Posterior vena cava (tissue), 2 donors: ENCODE results near the gene RCOR3. TPM values are rescaled to one million over a fixed set of nuclear protein-coding genes. Genes with fewer than 3 reads are reported as not detected.
A peak's percentile ranks its signal among the peaks of the same experiment; 100 is the strongest.
"Not testable (repeated sequence)": the region's sequence is repeated elsewhere in the genome, so short reads cannot be mapped to it uniquely, and the experiment has no call there.

ENCODE experiments used
- DNase-seq: peaks from one replicate; pipeline ENCODE4 v3.0.0-alpha.2; 2020; ENCODE audit warnings: low spot score
- intact Hi-C, 2 donors: fragments of 100-400 bp; cut with DNase I; formaldehyde crosslinking; loops; one replicate each; pipeline versions ENCODE4 v1.14.1 to v1.14.2; 2022 to 2023
- total RNA-seq, 2 donors: library from RNA; stranded (reverse); fragmentation: NEBNext Ultra II Directional; extraction: Animal tissue kit (Norgen Biotek cat#: 25700); gene quantifications; one replicate each; pipeline ENCODE4 v1.2.1, GENCODE V29; 2021
- donor health status: DM: yes; HTN: yes; CAD: no.
- donor health status: DM: yes; HTN: yes; CAD: no.

Gene RCOR3
- total RNA-seq, 2 donors from 2014 or later, result 39.1 to 39.5 TPM

DNA sequence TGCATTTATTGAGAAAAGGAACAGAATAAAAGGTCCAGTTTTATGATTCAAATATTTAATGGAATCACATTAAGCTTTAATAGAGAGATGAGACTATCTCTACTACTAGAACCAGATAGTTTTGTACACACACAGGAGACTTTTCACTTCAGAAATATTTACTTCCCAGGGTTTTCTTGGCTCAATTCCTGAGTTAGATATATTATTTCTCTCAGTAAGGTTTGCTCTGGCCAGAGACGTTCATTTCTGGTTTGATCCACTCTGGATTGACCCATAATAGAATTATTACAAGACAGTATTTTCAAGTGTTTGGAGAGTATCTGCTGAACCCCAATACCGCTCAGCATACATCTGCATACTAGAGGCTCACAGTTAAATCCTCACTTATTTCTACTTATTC, 1.3 kb upstream of the RCOR3 start:
- intact Hi-C loops, result no loop called here
- no peak for DNase-seq

DNA sequence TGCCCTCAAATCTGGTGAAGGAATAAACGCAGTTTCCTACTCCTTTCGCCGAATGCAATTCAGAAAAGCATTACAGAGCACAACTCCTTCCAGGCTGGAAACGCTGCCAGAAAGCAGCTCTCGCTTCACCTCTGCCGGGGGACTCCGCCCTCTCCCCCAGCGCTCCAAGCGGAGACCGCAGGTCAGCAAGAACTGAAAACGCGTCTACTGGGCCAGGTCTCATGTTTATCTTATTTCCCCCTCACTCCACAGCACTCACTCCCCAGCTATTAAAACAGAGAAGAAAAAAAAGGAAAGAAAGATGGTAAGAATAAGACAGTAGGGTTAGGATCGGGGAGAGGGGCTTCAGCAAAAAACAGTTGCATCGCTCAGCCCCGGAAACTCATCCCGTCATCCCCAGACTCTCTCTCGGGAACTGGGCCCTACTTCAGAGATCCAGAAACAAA, 833 bp upstream of the RCOR3 start:
- DNase-seq, result peak; percentile 92
- intact Hi-C loops, result no loop called here

DNA sequence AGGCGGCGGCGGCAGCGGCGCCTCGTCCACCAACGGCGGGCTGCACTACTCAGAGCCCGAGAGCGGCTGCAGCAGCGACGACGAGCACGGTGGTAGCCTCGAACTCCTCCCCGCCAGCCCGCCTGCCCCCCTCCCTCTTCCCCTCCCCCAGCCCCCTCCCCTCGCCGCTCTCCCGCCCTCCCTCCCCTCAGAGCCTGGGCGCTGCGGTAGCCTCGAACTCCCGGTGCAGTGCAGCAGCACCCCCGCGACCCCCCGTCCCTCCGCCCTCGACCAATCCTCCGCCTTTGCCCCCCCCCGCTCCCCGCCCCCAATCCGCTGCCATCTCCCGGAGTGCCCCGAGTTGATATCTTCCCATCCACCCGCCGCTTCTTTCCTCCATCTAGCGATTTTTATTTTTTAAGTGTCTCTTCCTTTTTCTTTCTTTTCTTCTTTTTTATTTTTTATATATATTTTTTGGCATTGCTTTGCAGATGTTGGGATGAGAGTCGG, 516 bp downstream of the RCOR3 start:
- no peak for DNase-seq
- intact Hi-C loops, result no loop called here

DNA sequence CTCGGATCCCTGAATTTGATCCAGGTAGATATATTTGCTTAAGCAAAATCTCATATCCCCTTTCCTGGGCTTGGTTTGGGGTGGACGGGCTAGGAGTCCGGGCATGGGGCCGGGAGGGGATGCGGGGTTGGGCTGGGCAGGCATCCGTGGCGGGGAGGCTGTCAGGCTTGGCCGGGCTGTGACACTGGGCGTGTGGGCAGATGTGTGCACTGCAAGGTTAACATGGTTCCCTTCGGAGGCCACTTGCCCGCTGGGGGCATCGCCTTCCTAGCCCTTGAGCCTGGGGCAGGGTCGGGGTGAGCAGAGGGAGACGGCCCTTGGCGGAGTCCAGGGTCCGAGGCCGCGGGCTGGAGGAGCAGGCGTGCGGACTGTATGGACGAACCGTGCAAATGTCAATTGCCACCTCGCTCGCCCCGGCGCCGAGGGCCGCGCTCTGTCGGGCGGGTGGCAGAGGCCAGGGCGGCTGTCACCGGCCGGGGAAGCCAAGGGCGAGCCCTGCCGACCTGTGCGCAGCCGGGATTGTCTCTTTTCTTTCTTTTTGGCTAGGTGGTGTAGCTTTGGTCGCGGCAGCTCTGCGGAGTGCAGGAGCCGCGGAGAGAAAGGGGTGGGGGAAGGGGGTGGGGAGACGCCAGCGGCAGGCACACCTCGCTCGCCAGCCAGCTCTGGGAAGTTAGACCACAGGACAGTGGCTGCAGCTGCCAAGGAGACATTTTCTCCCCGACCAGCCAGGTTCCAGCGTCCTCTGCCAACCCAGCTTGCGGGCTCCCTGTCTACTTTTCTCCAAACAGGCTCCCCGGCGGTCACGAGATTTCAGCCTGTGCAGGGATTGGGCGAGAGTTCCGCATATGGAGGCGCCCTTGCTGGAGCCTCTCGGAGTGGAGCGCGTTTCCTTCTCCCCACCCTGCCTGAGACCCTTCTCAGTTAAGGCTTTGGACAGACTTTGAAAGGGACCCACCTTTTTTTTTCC, 1.3 kb downstream of the RCOR3 start:
- intact Hi-C loops, result no loop called here
- peak; percentile 95 for DNase-seq

DNA sequence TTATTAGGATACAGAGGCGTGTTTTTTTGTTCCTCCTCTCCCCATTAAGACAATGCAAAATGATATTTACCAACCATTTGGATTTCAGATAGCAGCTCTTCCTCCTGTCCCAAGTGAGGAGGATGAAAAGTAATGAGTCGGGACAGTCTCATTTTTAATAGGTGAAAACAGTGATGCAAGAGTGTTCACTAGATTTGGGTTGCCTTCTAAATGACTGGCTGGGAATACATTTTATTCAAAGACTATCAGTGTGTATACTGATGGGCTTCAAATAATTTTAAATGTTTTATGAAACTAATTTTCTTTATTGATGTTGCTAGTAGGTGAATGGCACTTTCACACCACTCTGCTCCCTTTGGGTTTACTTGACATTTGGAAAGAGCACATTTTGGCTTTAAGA, 2.1 kb downstream of the RCOR3 start:
- intact Hi-C loops, result no loop called here
- no peak for DNase-seq

DNA sequence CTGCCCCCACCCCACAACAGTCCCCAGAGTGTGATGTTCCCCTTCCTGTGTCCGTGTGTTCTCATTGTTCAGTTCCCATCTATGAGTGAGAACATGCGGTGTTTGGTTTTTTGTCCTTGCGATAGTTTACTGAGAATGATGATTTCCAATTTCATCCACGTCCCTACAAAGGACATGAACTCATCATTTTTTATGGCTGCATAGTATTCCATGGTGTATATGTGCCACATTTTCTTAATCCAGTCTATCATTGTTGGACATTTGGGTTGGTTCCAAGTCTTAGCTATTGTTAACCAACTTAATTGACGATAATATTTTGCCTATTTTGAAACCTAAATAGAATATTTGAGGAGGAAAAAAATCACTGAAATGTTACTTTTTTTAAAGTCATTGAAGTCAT, 3.9 kb downstream of the RCOR3 start:
- DNase-seq, intact Hi-C loops: not testable (repeated sequence)

DNA sequence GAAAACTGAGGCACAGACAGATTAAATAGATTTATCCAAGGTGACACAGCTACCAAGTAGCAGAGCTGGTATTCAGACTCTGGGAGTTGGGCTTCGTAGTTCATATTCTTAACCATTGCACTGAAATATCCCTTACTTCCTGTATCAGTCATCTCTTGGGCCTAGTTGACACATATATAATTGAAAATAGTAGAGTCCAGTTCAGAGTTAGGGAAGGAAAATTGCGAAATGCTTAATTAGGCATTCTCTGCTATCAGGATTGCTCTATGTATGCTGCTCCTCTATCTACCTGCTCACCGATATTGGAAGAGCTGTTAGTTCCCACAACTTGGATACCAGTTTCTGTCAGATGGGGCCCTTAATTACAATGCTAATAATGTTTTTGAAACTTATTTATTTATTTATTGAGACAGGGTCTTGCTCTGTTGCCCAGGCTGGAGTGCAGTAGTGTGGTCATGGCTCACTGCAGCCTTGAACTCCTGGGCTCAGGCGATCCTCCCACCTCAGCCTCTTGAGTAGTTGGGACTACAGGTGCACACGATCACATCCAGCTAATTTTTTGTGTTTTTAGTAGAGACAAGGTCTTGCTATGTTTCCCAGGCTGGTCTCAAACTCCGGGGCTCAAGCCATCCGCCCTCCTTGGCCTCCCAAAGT, 8.2 kb downstream of the RCOR3 start:
- intact Hi-C loops, result no loop called here

DNA sequence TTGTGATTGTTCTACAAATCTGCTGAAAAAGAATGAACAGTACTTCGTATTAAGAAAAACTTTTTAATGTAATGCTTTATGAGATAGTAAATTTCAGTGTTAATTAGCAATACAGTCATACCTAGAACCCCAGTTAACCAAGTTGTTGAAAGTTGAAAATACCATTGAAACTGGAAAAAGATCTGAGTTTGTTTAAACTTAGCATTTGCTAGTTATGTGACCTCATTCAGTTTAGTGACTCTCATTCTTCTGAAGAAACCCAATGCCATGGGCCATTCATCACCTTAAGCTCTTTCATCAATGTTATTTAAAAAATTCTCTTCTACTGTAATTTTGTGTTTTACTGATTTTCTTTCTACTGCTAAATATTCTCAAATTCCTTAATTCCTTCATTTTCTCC, 20.2 kb downstream of the RCOR3 start:
- no peak for DNase-seq
- intact Hi-C loops, result no loop called here

More for the DNA sequence above, 8.2 kb downstream of the RCOR3 start:
- DNase-seq, result no peak

DNA sequence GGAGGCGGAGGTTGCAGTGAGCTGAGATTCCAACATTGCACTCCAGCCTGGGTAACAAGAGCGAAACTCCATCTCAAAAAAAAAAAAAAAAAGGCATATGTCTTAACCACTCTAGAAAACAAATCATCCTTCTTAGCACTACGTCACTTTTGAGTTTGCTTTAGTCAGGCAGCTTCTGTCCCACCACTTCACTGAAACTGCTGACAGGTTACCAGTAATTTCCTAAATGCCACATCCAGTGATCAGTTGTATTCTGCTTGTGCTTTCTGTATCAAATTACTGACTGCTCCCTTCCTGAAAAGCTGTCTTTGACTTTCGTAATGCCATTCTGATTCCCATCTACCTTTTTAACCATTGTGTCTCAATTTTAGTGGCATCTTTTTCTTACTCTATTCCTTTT, 21.7 kb downstream of the RCOR3 start:
- intact Hi-C loops, result loop anchor here in 1 of 2 donors (5.0 kb wide), 1 partner anchor 999 kb away; no protein-coding TSS in a partner anchor
- DNase-seq, result no peak

DNA sequence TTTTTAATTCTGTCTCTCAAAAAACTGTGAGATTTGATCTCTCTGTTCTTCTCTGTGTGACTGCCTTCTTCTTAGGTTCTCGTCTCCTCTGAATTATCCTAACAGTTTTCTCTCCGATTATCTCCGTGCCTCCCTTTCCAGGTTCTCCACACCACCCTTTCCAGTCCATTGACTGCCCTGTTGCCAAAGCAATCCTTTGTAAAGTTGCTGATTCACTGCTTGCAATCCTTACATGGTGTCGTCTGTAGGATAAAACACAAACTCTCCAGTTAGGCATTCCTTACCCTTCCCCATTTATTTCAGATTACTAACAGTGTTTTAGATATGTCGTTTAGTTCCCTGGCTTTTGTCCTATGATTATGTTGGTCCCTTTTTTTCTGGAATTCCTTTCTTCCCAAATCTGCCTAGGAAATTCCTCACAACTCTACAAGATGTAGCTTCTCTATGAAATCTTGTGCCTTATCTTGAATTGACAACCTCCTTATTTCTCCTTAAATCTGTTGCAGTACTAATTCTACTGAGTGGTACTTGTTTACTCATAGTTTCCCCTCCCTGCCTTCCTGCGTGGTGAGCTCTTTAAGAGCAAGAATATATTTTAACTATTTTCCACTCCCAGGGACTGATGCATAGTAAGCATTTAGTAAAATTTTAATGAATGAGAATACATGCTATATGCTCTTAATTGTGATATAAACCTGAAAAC, 22.3 kb downstream of the RCOR3 start:
- DNase-seq, result no peak
- intact Hi-C loops, result loop anchor here in 1 of 2 donors (5.0 kb wide), 1 partner anchor 999 kb away; no protein-coding TSS in a partner anchor

DNA sequence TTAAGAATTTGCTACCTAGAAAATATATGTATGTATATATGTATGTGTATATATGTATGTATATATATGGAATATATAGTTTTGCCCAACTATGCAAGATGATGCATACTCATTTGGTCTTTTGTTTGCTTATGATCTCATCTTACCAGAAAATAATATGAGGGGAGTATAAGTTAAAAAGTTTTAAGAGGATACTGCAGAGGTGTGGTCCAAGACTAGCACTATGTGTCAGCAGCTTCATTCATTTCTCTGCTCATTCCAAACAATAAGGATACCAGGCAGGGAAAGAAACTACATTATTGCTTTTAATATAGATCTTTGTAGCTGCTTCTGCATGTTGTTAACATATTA, 22.8 kb downstream of the RCOR3 start:
- intact Hi-C loops, result loop anchor here in 1 of 2 donors (5.0 kb wide), 1 partner anchor 1000 kb away; no protein-coding TSS in a partner anchor
- no peak for DNase-seq

DNA sequence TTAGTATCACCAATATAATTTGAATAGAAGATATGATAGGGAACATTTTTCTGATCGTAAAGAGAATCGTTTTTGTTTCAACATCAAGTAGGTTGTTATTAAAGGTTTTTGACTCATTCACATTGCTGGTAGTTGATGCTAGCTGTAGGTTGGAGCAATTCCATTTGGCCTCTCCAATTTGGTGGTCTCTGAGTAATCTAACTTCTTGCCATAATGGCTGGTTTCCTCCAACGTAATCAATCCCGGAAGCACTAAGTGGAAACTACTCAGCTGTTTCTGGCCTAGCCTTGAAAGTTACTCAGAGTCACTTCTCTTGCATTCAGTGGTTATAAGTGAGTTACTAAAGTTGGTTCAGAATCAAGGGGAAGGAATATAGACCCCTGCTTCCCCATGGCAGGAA, 26.0 kb downstream of the RCOR3 start:
- intact Hi-C loops, result no loop called here
- no peak for DNase-seq

DNA sequence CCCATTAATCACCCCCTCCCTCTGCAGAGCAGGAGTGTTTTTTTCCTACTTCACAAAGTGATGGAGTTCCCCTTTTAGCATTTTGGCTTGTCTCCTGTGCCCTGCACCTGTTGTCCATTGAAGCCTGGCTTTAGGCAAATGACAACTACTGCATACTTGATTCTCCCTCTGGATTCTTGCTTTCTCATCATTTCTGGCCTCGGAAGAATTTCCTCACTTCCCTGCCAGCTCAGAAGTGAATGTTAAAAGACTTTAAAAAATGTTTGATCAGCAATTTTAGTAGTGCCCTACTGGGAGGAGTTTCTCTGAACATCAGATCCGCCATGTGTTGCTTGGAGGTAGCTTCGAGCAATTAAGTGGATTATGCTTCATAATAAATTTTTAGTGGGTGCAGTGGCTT, 28.1 kb downstream of the RCOR3 start:
- no peak for DNase-seq
- intact Hi-C loops, result no loop called here

DNA sequence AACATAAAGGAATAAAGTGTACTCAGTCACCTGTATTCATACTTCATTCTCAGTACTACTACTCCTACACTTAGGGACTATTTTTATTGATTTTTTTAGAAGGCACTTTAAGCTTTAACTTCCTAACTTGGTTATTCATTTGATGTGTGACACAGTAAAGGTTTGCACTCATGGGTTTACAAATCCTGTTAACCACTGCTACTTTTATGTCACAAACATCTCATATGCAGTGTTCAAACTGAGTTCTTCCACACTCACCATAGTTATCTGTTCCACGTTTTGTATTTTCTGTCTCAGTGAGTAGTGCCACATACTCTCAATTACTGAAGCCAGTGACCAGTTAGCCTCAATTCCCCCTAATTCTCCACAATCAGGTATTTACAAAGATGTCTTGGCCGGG, 33.2 kb downstream of the RCOR3 start:
- no peak for DNase-seq
- intact Hi-C loops, result no loop called here

DNA sequence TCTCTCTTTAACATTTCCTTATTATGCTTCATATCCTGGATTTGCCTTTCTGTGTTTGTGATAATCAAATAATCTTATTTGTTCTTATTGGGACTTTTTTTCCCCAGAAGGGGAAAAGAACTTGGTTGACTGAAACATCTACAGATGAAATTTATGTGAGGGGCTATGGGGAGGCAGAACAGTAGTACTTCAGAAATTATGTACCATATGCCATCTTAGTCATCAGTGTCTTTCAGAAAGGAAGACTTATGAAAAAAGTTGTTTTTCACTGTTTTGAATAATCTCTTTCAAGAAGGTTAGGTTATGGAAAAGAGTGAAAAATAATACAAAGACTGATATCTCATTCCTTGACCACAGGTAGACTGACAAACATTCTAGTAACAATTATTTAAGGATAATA, 37.2 kb downstream of the RCOR3 start:
- intact Hi-C loops, result no loop called here
- DNase-seq, result no peak

DNA sequence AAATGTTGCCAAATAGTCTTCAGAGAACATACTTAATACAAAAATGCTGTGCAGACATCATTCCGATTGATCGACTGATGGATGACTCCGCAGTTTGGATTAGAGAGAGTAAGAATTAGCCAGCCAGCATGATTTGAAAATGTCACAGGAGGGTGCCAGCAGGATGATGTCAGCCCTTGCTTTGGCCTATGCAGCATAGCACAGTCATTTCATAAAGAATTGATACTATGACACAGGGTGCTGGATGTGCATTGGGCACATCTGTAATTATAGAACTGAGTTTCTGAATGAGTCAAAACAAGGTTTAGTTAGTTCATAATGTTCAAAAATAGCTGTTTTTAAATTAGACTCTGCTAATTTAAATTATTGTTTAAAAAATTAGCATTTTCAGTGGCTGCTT, 45.9 kb downstream of the RCOR3 start:
- intact Hi-C loops, result no loop called here
- no peak for DNase-seq

DNA sequence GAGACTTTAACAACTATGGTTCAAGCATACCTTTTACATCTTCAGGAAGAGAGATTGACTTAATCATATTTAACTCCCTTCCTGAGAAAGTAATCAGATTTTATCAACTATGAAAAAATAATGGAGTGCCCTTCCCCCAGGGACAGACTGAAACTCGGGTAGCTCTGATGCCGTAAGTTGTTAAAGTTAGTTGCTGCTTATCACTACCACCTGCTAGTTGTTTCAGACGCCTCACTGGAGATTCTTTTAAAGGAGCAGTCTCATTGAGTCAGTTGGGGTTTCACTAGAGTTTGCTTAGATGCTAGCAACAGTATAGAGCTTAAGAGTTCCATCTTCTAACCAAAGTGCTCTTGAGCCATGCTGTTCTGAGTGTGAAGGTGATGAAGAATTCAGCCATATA, 50.5 kb downstream of the RCOR3 start:
- intact Hi-C loops, result no loop called here
- DNase-seq, result no peak

DNA sequence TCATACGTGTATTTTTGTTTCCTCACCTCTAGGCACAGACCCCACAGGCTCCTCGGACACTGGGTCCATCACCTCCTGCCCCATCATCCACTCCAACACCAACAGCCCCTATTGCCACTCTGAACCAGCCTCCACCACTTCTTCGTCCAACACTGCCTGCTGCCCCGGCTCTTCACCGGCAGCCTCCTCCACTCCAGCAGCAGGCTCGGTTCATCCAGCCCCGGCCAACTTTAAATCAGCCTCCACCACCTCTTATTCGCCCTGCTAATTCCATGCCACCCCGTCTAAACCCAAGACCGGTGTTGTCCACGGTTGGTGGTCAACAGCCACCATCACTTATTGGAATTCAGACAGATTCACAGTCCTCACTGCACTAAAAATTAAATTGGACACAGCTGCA, 54.2 kb downstream of the RCOR3 start:
- intact Hi-C loops, result no loop called here

DNA sequence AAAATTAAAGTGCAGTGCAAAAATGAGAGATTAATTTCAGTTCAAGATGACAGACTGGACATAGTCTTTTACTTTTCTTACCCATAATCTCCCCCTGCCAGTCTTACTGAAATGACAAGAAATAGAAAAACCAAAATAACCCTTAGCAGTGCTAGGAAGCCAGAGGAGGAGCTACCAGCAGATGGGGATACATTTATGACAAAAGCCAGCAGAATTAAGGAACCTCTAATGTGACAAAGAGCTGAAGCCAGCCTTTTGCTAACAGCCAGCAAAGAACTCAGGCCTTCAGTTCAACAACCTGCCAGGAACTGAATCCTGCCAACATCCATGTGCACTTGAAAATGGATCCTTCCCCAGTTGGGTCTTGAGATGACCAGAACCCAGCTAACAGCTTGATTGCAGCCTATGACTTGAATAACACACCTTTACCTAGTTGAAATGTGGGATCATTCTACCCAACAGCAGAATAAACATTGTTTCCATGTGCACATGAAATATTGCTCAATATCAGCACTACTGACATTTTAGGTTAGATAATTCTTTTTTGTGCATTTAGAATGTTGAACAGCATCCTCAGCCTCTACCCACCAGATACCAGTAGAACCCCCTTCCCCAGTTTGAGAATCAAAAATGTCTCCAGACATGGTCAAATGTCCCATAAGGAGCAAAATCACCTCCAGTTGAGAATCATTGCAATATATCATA, 59.6 kb downstream of the RCOR3 start:
- DNase-seq, result no peak
- intact Hi-C loops, result no loop called here

More for the DNA sequence above, 54.2 kb downstream of the RCOR3 start:
- DNase-seq, result no peak
